ENCODE data around the gene TCP11.
A peak's percentile ranks its signal among the peaks of the same experiment; 100 is the strongest.

TCP11 gene

GRCh38 chr6:35105078-35105477, 36.1 kb downstream of the TCP11 start:
- TF ChIP-seq CTCF (IDR thresholded peaks at IDR 0.05; ENCODE audit: low read depth, low read length, missing control alignments): no peak
- DNase-seq (ENCODE audit: extremely low read depth, low read depth): no peak
- no peak overlapping the region for H3K4me3 ChIP-seq (replicated peaks; ENCODE audit: low read depth, low read length)

GRCh38 chr6:35099116-35099515, 42.0 kb downstream of the TCP11 start:
- no peak overlapping the region for H3K4me3 ChIP-seq (replicated peaks; ENCODE audit: low read depth, low read length)
- no peak for TF ChIP-seq CTCF (IDR thresholded peaks at IDR 0.05; ENCODE audit: low read depth, low read length, missing control alignments)
- no peak for DNase-seq (ENCODE audit: extremely low read depth, low read depth)

DNA sequence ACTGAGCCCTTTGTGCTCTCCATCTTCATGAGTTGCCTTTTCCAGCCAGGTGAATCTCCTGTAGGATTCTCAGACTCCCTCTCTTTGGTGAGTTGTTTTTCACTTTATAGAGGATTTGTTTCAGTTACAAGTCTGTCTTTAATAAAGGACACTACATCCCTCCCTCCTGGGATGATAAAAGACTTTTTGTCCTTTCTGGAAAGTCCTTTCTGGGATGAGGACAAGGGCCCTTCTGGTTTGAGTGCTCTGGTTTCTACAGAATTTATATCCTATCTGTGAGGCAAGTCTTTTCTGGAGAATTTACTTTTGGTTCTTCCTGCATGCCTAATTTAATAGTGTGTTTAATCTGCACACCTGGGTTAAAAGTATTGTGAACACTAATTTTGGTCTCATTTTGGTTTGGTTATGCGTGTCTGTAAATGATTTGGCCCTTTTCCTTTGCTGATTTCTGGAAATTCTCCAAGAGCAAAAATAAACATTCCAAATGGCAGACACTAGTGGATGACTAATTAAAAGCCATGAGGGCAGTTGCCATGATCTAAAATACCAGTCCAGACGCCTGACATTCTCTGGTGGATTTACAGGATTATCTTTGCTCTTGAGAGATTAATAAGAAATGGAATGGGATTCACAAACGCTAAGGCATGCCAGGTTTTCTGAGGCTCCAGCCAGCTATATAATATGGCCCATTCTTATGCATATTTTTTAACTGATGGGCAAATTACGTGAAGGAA, 44.8 kb downstream of the TCP11 start:
- H3K4me3 ChIP-seq (replicated peaks; ENCODE audit: low read depth, low read length): no peak overlapping the region
- DNase-seq (ENCODE audit: extremely low read depth, low read depth): peak; percentile 59
- TF ChIP-seq CTCF (IDR thresholded peaks at IDR 0.05; ENCODE audit: low read depth, low read length, missing control alignments): no peak

- H3K4me3 ChIP-seq (replicated peaks; ENCODE audit: low read depth, low read length): no peak overlapping the region
- DNase-seq (ENCODE audit: extremely low read depth, low read depth): no peak
- TF ChIP-seq CTCF (IDR thresholded peaks at IDR 0.05; ENCODE audit: low read depth, low read length, missing control alignments): no peak
Measured at GRCh38 chr6:35094183-35094582, 47.0 kb downstream of the TCP11 start.

DNA sequence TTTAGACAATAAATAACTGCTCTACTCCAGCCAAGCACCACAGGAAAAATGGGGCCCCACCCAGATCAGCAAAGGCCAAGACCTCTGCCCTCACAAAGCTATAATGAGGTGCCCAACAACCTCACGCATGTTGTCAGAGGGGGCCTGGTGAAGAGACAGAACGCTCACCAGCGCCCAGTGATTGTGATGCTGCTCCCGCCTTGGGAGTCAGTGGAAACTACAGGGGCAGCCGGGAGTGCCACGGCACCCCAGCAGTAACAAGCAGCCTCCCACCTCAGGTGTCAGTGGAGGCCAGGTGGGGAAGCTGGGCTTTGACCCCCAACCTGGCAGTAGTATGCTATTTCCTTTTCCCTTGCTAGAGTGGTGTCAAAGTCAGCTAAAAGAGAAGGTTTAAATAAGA, 47.4 kb downstream of the TCP11 start:
- H3K4me3 ChIP-seq (replicated peaks; ENCODE audit: low read depth, low read length): no peak overlapping the region
- DNase-seq (ENCODE audit: extremely low read depth, low read depth): no peak
- TF ChIP-seq CTCF (IDR thresholded peaks at IDR 0.05; ENCODE audit: low read depth, low read length, missing control alignments): no peak

DNA sequence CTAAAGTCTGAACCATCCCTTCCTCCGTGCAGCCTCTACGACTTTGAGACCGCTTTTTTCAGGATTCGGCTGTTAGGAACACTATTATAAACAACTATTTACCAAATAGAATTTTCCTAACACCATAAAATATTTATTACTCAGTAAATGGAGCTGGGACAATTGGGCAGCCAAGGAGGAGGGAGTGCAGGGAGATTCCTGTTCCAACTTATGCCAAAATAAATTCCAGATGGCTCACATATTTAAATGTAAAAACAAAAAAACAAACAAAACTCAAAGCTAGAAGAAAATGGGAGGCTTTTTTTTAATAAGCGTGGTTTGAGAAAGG, 48.1 kb downstream of the TCP11 start:
- H3K4me3 ChIP-seq (replicated peaks; ENCODE audit: low read depth, low read length): no peak overlapping the region
- peak; percentile 45 for DNase-seq (ENCODE audit: extremely low read depth, low read depth)
- no peak for TF ChIP-seq CTCF (IDR thresholded peaks at IDR 0.05; ENCODE audit: low read depth, low read length, missing control alignments)
